GM19099 (cell line): Measurements from ENCODE around the gene COL20A1.

Experiments used
- POLR2A ChIP-seq: IDR thresholded peaks from 3 replicates; pipeline ENCODE4 v1.6.1; 2011; ENCODE audit warnings: low read depth; ENCODE audit not compliant: insufficient read length; ENCODE audit errors: extremely low read depth

COL20A1 gene

DNA sequence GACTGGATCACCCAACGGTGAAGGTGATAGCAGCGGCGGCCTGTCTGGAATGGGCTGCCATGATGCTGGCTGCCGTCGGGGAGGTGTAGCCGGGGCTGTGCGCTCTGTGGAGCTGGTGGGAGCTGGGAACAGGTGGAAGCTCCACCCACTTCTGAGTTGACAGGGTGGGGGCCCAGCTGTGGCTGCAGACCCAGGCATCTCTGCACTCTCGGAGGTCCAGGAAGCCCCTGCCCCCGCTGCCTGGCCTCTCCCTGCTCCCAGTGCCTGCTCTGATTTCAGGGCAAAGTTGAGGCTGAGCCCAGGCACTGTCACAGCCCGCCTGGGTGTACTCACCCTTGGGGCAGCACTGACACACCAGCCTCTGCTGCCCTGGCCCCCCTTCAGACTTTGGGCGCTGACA, 86.3 kb downstream of the COL20A1 start:
- TF ChIP-seq POLR2A = no peak

GRCh38 chr20:63380346-63380870, 87.4 kb downstream of the COL20A1 start:
- no peak for TF ChIP-seq POLR2A

- TF ChIP-seq POLR2A = no peak
These were observed 88.9 kb downstream of the COL20A1 start for GRCh38 chr20:63381781-63382431.

- TF ChIP-seq POLR2A = no peak
These were observed 89.7 kb downstream of the COL20A1 start for GRCh38 chr20:63382551-63383300.

DNA sequence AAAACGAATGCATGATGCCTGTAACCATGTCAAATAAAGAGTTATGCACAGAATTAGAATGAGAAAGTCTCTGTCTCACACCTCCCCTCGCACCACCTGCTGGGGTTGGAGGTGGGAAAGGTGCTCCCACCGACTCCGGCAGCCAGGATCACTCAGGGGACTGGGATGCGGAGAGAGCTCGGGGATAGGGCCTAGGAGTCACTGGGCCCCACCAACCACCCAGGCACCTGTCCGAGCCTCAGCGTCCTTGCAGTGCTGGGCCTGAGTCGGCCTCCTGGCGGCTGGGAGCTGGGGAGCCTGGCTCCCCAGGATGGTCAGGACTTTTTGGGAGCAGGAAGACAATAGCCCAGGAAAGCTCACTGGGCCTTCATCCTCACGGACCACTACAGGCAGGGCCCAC, 90.6 kb downstream of the COL20A1 start:
- TF ChIP-seq POLR2A = no peak

GRCh38 chr20:63384336-63384735, 91.3 kb downstream of the COL20A1 start:
- TF ChIP-seq POLR2A = no peak
